ENCODE data around the gene PDS5A.

DNA sequence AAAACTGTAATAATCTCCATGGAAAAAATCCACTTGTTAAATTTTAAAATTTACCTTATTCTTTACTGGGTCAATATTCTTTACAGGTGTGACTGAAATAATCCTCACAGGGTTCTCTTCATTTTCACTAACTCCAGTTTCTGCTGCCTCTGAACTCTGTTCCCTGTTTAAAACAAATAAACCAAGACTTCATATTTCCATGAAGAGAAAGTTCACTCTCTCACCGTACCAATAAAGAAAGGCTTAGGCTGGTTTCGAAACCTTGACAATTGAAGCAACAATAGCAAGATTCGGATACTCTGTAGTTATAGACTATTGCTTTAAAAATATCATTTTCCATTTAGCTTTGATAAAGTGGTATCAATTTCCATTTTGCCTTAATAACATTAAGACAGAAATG lies 135.8 kb downstream of the PDS5A start:
- TF ChIP-seq CTCF (IDR thresholded peaks at IDR 0.05) (no peak), POLR2A (IDR thresholded peaks at IDR 0.05) (no peak)
